ENCODE measurements around the gene AS3MT. TPM values are rescaled to one million over a fixed set of nuclear protein-coding genes. Genes with fewer than 3 reads are reported as not detected.
"Not testable (repeated sequence)": the region's sequence is repeated elsewhere in the genome, so short reads cannot be mapped to it uniquely, and the experiment has no call there.

The AS3MT gene, protein sequence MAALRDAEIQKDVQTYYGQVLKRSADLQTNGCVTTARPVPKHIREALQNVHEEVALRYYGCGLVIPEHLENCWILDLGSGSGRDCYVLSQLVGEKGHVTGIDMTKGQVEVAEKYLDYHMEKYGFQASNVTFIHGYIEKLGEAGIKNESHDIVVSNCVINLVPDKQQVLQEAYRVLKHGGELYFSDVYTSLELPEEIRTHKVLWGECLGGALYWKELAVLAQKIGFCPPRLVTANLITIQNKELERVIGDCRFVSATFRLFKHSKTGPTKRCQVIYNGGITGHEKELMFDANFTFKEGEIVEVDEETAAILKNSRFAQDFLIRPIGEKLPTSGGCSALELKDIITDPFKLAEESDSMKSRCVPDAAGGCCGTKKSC
- total RNA-seq: 5.4 TPM

DNA sequence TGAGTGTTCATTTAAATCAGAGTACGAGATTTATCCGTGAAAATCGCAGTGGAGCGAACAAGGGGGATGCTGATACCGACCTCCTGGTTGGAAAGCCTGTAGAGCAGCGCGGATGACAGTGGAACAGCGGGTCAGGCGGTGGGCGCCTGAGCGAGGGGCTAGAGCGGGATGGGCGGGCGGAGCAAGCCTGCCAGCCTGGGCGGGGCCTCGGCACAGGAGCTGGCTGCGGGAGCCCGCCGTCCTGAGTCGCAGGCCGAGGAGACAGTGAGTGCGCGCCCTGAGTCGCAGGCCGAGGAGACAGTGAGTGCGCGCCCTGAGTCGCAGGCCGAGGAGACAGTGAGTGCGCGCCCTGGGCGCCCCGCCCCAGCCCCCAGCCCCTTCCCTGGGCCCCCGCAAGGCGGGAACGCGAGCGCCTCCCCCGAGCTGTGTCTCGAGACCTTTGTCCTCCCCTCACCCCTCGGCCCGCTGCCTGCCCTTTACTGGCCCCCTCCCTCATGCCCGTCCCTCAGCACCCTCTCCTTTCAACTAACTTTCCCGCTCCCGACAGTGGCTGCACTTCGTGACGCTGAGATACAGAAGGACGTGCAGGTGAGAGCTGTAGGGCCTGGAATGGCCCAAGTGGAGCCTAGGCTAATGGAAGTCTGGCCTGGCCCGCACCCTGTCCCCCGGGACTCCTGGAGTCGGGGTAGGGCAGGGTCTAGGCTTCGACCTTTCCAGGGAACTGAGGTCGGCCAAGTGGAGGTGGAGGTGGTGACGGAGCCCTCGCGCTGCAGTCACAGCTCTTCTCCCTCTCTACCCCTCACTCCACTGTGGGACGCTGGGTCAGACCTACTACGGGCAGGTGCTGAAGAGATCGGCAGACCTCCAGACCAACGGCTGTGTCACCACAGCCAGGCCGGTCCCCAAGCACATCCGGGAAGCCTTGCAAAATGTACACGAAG is at the start of gene AS3MT:
TSS of gene AS3MT (plus strand) at position 213 of the 941 bp plus-strand sequence. CDS start at position 336, 123 bp downstream.
- no peak for DNase-seq (ENCODE audit: low spot score)

DNA sequence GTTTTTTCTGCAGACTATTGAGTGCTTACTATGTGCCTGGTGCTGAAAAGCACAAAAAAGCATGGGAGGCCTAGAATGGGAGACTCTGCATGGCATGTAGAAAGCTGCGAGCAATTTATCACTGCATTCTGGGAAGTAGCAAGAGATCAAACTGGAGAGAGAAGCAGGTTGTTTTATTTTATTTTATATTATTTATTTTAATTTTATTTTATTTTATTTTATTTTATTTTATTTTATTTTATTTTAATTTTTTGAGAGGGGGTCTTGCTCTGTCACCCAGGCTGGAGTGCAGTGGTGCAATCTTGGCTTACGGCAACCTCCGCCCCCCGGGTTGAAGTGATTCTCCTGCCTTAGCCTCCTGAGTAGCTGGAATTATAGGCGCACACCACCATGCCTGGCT is 49.3 kb upstream of the AS3MT start:
- DNase-seq (ENCODE audit: low spot score): not testable (repeated sequence)

DNA sequence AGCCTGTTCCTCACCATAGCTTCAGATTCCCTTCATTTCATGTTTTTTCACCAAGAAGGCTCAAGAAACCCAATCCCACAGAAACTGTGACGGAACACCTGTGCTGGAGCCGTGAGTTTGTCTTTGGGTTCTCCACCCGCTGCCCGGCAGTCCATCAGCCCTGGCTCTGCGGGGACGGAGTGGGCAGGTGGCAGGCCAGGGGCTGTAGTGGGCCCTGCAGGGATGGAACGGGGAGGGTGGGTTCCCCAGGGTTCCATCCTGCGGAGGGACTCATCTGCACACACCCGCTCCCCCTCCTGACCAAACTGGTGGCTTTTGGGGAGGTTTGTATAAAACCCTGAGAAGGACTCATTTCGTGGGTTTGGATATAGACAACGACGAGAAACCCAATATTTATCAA is 47.0 kb upstream of the AS3MT start:
- no peak for DNase-seq (ENCODE audit: low spot score)

DNA sequence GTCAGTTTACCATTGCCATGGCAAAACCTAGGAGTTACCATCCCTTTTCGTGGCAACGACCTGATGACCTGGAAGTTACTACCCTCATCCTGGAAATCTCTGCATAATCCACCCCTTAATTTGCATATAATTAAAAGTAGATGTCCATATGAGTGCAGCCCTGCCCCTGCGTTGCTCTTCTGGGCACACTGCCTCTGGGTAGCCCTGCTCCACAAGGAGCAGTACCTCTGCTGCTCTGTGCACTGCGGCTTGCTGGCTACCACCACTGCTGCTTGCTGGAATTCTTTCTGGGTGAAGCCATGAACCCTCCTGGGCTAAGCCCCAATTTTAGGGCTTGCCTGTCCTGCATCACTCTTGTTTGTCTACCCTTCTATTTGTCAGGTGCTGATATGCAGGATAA is 44.6 kb upstream of the AS3MT start:
- DNase-seq (ENCODE audit: low spot score): no peak

DNA sequence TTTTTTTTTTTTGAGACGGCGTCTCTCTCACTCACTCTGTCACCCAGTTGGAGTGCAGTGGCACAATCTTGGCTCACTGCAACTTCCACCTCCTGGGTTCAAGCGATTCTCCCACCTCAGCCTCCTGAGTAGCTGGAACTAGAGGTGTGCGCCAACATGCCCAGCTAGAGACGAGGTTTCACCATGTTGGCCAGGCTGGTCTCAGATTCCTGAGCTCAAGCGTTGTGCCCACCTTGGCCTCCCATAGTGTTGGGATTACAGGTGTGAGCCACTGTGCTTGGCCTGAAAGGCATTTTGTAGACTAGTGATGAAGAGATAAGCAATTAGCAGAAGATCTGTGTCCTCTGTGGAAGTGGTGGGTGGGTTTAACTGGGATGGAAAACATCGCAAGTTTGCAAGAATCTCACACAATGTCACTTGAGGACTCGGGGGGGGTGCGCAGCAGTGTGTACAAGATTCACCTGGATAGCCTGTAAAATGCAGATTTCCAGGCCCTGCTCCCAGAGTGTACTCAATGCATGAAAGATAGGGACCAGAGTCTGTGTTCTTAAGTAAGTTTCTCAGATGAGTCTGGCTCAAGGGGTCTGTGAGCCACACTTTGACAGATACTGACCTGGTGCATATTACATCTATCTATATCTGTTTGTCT is 43.0 kb upstream of the AS3MT start:
- DNase-seq (ENCODE audit: low spot score): no peak

DNA sequence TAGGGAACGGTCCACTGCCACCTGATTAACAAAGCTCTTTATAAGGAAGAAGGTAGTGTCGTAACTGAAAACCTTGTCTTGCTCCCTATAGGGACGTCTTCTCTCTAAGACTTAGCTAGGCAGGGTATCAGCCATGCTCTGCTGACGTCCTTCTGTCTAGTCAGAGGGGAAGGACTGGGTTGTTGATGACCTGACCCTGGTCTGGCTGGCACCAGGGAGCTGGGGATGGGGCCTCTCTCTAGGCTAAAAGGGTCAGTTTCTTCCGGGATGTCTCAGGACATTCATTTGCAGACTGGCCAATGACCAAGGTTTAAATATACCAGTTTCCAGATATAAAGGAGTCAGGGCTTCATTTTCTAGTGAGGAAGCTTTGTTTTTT is 41.7 kb upstream of the AS3MT start:
- no peak for DNase-seq (ENCODE audit: low spot score)

DNA sequence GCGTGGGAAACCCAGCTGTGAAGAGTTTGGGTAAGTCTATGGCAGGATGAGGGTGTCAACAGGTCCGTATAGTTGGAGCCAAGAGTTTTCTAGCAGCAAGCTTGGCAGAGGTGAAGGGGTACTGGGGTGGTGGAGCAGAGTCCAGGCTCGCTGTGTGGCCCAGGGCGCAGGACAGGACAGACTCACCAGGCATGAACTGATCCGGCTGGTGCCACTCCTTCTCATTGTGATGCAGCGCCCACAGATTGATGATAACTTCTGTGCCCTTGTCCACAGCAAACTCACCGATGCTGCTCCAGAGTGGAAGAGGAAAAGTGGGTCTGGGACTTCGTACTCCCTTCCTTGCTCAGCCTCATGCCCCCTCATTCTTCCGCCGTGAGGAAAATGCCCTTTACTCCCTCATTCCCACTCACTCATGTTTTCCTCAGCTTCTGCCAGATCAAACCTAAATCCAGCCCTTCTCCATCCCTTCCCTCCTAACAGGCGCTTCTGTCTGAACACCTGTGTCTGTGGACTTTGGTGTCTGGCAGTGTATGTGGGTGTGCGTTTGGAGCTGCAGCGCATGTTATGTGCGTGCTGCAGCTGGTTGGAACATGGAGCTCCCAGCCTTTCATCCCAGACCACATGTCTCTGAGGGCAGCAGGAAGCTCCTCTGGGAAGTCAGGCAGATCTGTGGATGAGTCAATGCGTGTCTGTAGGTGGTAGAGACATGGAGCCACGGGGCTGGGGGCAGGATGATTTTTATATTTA is 37.8 kb upstream of the AS3MT start:
- no peak for DNase-seq (ENCODE audit: low spot score)

DNA sequence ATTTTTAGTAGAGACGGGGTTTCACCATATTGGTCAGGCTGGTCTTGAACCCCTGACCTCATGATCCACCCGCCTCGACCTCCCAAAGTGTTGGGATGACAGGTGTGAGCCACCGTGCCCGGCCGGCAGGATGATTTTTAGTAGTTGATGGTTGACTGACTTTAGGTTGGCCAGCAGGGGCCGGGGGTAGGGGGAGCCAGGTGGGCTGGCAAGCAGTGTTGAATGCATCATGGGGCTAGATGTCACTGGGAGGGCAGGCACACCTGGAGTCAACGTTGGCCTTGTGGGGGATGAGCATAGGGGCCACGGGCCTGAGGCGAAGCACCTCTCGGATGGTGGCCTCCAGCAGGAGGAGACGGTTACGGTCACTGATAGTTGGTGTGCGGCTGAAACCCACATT is 37.0 kb upstream of the AS3MT start:
- no peak for DNase-seq (ENCODE audit: low spot score)

DNA sequence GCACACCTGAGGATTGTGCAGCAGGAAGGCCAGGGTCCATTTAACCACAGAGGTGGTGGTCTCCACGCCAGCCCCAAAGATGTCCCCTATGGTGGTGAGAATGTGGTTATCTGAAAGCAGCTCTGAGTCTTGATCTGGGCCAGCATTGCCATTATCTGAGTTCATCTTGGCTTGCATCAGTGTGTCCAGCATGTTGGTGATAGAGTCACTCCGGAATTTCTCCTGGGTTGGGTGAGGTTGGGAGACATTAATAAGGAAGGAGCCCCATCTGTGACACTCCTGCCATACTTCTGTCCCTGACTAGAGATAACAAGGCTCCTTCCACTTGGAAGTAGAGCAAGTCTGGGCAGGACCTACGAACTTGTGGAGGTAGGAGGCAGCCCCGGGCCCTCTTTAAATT is 36.3 kb upstream of the AS3MT start:
- DNase-seq (ENCODE audit: low spot score): no peak

DNA sequence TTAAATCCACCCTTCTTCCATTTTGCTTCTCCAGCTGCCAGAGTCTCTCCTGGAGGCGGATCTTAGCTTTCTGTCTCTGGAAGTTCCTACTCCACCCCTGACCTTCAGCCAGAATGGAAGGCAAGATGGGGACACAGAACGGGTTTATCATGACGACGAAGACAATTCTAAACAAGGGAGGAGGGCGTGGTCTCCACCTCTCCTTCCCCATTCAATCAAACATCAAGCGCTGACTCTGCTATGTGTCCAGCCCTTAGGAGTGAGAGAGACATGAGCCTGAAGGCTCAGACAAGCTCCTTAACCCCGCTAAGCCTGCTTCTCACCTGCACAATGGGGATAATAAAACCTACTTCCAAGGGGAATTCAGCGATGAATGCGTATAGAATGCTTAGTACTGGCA is 35.1 kb upstream of the AS3MT start:
- DNase-seq (ENCODE audit: low spot score): no peak

DNA sequence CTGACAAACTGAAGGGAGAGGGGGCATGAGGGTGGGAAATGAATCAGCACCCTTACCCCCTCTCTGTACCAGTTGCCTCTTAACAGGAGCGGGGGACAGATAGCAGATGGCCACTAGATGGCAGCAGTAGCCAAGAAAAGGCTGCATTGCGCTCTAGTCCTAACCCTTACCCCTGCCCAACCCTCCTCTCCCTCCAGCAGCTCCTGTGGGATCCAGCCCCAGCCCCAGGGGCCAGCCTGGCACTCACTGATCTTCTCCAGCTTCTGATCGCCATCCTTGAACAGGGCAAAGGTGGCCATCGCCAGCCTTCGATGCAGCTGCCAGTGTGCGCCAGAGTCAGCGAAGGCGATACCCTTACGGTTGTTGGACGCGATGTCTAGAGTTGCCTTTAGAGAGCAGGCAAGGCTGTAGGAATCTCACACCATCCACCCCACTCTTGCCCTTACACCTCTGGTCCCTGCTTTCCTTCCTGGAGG is 34.2 kb upstream of the AS3MT start:
- peak; percentile 74 for DNase-seq (ENCODE audit: low spot score)

DNA sequence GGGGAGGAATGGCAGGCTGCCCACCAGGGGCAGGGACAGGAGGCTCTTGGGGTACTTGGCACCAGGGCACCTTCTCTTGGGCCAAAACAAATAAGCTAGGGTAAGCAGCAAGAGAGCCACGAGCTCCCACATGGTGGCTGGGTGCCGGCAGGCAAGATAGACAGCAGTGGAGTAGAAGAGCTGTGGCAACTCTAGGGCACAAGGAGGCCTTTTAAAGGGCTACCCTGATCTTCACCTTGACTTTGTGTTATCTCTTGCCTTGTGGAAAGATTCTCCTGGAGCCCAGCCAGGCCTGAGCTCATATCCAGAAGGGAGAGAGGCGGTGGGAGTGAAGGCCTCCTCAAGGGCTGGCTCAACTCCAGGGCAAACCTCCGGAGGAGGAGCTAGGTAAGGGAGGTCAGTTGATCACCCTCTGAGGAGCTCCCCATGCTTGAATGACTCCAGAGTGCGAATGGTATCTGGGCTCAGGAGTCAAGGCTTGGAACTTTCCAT is 32.0 kb upstream of the AS3MT start, which contains the start of gene CYP17A1:
TSS of gene CYP17A1 (minus strand) at position 184 of the 492 bp plus-strand sequence. CDS start at position 132, 52 bp downstream.
- DNase-seq (ENCODE audit: low spot score): peak; percentile 55

DNA sequence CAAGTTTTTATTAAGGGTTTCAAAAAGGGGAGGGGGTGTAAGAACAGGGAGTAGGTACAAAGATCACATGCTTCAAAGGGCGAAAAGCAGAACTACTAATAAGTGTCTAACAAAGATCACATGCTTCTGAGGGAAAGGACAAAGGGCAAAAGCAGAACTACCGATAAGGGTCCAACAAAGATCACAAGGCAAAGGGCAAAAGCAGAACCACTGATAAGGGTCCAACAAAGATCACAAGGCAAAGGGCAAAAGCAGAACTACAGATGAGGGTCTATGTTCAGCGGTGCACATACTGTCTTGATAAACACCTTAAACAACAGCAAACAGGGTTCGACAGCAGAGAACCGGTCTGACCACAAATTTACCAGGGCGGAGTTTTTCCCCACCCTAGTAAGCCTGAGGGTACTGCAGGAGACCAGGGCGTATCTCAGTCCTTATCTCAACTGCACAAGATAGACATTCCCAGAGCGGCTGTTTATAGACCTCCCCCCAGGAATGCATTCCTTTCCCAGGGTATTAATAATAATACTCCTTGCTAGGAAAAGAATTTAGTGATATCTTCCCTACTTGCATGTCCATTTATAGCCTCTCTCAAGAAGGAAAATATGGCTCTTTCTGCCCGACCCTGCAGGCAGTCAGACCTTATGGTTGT is 30.9 kb upstream of the AS3MT start:
- DNase-seq (ENCODE audit: low spot score): not testable (repeated sequence)

DNA sequence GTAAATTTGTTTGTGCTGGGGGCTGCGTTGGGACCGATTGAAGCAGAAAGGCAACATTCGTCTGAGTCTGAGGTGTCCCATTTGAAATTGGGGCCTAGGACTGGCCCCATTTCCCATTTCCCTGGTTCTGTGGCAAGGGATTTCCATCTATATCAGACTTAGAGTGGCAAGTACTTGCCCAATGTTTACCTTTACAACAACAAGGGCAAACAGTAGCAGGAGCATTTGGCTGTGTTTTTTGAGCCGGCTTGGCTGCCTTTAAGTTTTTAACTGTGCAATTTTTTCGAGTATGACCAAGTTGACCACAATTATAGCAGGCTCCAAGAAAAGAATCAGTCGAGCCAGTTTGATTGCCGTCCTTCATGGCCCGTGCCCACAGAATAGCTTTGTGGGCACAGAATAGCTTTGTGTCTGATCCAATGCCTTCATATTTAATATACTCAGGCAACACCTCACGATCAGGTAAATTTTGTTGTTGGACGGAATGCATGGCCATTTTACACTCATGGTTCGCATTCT is 27.4 kb upstream of the AS3MT start:
- DNase-seq (ENCODE audit: low spot score): no peak

DNA sequence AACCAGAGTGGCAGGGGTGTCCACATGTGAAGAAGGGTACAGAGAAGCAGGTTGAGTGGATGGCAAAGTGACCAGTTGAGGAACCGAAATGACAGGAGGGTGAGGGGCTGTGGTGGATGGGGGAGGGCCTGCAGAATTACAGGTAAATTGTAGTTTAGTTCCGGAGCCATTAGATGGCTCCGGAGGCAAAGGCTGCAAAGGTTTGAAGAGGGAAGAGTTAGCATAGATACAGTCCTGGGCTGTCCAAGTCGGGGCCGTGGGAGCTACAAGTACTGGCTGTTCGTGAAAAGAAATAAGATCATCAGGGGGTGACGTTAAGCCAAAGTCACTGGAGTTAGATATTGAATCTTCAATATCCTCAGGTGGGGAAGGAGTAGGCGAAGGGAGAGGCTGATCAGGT is 26.1 kb upstream of the AS3MT start:
- DNase-seq (ENCODE audit: low spot score): not testable (repeated sequence)

DNA sequence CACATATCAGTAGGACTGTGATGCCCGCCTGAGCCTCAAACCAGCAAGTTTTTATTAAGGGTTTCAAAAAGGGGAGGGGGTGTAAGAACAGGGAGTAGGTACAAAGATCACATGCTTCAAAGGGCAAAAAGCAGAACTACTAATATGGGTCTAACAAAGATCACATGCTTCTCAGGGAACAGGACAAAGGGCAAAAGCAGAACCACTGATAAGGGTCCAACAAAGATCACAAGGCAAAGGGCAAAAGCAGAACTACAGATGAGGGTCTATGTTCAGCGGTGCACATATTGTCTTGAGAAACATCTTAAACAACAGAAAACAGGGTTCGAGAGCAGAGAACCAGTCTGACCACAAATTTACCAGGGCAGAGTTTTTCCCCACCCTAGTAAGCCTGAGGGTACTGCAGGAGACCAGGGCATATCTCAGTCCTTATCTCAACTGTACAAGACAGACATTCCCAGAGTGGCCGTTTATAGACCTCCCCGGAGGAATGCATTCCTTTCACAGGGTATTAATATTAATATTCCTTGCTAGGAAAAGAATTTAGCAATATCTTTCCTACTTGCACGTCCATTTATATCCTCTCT is 25.0 kb upstream of the AS3MT start:
- DNase-seq (ENCODE audit: low spot score): not testable (repeated sequence)

DNA sequence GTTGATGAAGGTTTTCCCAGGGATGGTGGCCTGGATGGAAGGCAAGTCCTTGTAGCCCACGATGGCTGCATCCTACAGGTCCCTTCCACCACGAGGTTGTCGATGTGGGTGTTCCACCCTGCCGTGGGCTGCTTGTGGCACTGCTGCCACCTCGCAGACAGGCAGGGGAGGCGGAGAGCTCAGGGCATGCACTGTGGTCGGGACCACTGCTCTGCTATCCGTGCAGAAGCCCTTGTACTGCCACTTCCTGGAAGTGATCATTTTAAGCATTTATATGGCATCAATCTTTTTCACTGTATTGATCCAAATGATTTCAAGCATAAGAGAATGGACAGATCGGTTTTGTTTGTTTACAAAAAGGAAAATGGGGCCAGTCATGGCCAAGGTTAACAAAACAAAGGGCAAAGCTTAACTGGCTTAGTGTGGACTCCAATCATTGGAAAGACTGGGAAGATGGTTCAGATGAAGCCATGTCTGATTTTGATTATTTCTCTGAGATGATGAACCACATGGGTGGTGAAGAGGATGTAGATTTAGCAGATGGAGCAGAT is 23.8 kb upstream of the AS3MT start:
- no peak for DNase-seq (ENCODE audit: low spot score)

DNA sequence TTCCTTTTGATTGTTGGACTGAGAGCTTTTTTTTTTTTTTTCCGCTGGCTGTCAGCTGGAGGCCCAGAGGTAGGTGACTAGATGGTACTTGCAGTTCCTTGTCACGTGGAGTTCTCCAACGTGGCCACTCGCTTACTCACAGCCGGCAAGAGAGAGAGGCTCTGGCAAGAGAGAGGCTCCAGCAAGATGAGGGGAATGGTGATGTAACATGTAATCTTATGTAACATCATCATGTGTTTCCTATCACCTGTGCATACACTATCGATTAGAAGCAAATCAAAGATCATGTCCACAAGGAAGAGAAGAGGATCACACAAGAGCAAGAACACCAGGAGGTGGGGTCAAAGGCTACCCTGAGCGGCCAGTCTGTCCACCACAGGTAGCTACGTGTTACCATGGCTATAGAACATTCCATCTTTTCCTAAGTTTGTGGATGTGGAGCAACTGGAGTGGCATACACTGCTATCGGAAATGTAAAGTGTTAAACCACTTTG is 19.2 kb upstream of the AS3MT start:
- DNase-seq (ENCODE audit: low spot score): peak; percentile 70

DNA sequence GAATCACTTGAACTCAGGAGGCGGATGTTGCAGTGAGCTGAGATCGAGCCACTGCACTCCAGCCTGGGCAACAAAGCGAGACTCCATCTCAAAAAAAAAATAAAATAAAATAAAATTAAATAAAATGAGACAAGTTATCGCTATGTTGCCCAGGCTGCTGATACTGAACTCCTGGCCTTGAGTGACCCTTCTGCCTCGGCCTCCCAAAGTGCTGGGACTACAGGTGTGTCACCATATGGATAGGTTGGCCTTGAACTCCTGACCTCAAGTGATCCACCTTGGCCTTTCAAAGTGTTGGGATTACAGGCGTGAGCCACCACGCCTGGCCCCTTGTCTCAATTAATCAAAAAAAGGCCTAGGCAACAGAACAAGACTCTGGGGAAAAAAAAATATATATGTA is 16.0 kb upstream of the AS3MT start:
- not testable (repeated sequence) for DNase-seq (ENCODE audit: low spot score)
